H1 (cell line): ENCODE data around the gene CENPF. TPM values are rescaled to one million over a fixed set of nuclear protein-coding genes. Genes with fewer than 3 reads are reported as not detected.

Experiments used
- BRCA1 ChIP-seq: IDR thresholded peaks from 2 replicates; pipeline ENCODE4 v1.6.1; 2012; ENCODE audit warnings: low read depth, low read length, improper control_type of control experiment
- CBX8 ChIP-seq: fragments of 300-800, 300-1000 bp; sonication (generic); IDR thresholded peaks from 2 replicates; pipeline ENCODE4 v1.7.1; 2016; ENCODE audit warnings: low read depth, low read length, borderline replicate concordance
- EP300 ChIP-seq, 2 experiments: IDR thresholded peaks; 1 replicate in 1 of 2; 2 replicates in 1 of 2; pipeline ENCODE4 v1.6.1; 2011 to 2012; ENCODE audit warnings: low read depth in 2 of 2, low read length in 2 of 2, mild to moderate bottlenecking in 2 of 2, borderline replicate concordance in 1 of 2, inconsistent platforms in 1 of 2, moderate library complexity in 1 of 2
- SAP30 ChIP-seq: fragments of 300-600 bp; sonication (generic); IDR thresholded peaks from 2 replicates; pipeline ENCODE4 v1.7.1; 2012; ENCODE audit warnings: low read length, moderate library complexity, mild to moderate bottlenecking, inconsistent platforms; ENCODE audit not compliant: insufficient read depth, insufficient replicate concordance
- SIN3A ChIP-seq, 2 experiments: IDR thresholded peaks in 1 of 2; conservative IDR thresholded peaks in 1 of 2; 2 replicates each; pipeline ENCODE4 v1.6.1; 2011 to 2012; ENCODE audit warnings: low read length in 2 of 2, improper control_type of control experiment in 1 of 2, low read depth in 1 of 2, mild to moderate bottlenecking in 1 of 2
- polyA plus RNA-seq, 7 experiments: library from polyadenylated mRNA; depleted of rRNA in 3 of 7; stranded (reverse) in 5 of 7; unstranded in 2 of 7; fragments of >200 nt in 5 of 7; fragments of 200-250 nt in 2 of 7; gene quantifications; 1 replicate in 5 of 7; 2 replicates in 1 of 7; 4 replicates in 1 of 7; pipeline versions ENCODE4 v1.2.1 to v1.2.3, GENCODE V29; 2011 to 2013; ENCODE audit warnings: missing spikeins in 2 of 7, mixed read lengths in 2 of 7
- total RNA-seq: library from RNA; stranded (reverse); fragmentation: NEBNext Ultra II Directional; extraction: Animal tissue kit (Norgen Biotek cat#: 25700); gene quantifications from 2 replicates; pipeline ENCODE4 v1.2.1, GENCODE V29; 2021
- TF ChIP-seq, protein P1 (sequence below): IDR thresholded peaks from 2 replicates; pipeline ENCODE4 v1.6.1; 2012; ENCODE audit warnings: inconsistent platforms

Gene CENPF
- total and polyA plus RNA-seq, 2 of the 8 experiments (the other 6 are each of a cell fraction or from before 2014, with no cell fraction given) = 13.7 to 170 TPM

DNA sequence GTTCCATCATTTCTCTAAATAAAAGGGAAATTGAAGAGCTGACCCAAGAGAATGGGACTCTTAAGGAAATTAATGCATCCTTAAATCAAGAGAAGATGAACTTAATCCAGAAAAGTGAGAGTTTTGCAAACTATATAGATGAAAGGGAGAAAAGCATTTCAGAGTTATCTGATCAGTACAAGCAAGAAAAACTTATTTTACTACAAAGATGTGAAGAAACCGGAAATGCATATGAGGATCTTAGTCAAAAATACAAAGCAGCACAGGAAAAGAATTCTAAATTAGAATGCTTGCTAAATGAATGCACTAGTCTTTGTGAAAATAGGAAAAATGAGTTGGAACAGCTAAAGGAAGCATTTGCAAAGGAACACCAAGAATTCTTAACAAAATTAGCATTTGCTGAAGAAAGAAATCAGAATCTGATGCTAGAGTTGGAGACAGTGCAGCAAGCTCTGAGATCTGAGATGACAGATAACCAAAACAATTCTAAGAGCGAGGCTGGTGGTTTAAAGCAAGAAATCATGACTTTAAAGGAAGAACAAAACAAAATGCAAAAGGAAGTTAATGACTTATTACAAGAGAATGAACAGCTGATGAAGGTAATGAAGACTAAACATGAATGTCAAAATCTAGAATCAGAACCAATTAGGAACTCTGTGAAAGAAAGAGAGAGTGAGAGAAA, 38.4 kb downstream of the CENPF start (continued):
- TF ChIP-seq BRCA1 (no peak), CBX8 (no peak), SAP30 (no peak), EP300 (IDR thresholded peaks at IDR 0.05; ENCODE audit: borderline replicate concordance in 1 of 2, low read depth in 2 of 2, low read length in 2 of 2) (no peak), SIN3A (conservative IDR thresholded peaks at IDR 0.05 in 1 of 2, IDR thresholded peaks at IDR 0.05 in 1 of 2; ENCODE audit: low read depth in 1 of 2, low read length in 2 of 2) (no peak)
- TF ChIP-seq, protein P1, sequence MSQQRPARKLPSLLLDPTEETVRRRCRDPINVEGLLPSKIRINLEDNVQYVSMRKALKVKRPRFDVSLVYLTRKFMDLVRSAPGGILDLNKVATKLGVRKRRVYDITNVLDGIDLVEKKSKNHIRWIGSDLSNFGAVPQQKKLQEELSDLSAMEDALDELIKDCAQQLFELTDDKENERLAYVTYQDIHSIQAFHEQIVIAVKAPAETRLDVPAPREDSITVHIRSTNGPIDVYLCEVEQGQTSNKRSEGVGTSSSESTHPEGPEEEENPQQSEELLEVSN = no peak
